HL-60 (cell line): ENCODE measurements around the gene SFI1.

ENCODE experiments used
- POLR2AphosphoS5 ChIP-seq: IDR thresholded peaks from 2 replicates; pipeline ENCODE4 v1.6.1; 2012; ENCODE audit warnings: low read depth
- TF ChIP-seq, protein P1 (sequence below): IDR thresholded peaks from one replicate; pipeline ENCODE4 v1.5.1; 2011; ENCODE audit warnings: low read length, control low read depth, inconsistent platforms; ENCODE audit not compliant: insufficient read depth
- TF ChIP-seq, protein P2 (sequence below): IDR thresholded peaks from 2 replicates; pipeline ENCODE4 v1.6.1; 2012; ENCODE audit warnings: low read depth; ENCODE audit not compliant: insufficient replicate concordance

DNA sequence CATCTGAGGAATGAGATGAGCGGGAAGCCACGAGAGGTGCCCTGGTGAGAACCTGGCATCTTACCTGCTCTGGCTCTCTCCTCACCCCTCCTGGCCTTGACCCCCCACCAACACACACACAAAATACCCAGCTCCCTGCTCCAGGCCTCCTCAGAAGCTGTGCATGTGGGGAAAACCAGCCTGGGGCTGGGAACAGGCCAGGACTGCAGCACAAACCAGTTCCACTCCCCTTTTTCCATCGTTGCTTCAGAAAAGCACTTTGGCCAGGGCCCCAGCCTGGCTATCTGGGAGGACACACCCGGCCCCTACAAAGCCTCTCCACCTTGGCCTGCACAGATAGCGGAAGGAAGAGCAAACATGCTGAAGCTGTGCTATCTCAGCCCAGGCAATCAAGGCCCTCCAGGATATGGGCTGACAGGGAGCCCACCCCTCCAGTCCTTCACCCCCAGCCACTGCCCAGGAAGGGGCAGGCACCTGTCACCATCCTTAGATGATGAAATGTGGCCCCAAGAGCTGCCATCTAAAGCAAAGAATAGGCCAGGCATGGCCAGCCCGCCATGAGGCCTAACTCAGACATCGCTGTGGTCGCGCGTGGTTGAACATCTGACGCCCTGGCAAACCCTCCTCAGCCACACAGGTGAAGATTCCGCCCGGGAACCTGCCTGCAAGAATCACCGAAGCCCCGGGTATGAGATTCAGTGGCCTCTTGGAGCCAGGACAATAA is 130.3 kb downstream of the SFI1 start:
- TF ChIP-seq, protein P1, sequence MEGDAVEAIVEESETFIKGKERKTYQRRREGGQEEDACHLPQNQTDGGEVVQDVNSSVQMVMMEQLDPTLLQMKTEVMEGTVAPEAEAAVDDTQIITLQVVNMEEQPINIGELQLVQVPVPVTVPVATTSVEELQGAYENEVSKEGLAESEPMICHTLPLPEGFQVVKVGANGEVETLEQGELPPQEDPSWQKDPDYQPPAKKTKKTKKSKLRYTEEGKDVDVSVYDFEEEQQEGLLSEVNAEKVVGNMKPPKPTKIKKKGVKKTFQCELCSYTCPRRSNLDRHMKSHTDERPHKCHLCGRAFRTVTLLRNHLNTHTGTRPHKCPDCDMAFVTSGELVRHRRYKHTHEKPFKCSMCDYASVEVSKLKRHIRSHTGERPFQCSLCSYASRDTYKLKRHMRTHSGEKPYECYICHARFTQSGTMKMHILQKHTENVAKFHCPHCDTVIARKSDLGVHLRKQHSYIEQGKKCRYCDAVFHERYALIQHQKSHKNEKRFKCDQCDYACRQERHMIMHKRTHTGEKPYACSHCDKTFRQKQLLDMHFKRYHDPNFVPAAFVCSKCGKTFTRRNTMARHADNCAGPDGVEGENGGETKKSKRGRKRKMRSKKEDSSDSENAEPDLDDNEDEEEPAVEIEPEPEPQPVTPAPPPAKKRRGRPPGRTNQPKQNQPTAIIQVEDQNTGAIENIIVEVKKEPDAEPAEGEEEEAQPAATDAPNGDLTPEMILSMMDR, result no peak
- TF ChIP-seq, protein P2, sequence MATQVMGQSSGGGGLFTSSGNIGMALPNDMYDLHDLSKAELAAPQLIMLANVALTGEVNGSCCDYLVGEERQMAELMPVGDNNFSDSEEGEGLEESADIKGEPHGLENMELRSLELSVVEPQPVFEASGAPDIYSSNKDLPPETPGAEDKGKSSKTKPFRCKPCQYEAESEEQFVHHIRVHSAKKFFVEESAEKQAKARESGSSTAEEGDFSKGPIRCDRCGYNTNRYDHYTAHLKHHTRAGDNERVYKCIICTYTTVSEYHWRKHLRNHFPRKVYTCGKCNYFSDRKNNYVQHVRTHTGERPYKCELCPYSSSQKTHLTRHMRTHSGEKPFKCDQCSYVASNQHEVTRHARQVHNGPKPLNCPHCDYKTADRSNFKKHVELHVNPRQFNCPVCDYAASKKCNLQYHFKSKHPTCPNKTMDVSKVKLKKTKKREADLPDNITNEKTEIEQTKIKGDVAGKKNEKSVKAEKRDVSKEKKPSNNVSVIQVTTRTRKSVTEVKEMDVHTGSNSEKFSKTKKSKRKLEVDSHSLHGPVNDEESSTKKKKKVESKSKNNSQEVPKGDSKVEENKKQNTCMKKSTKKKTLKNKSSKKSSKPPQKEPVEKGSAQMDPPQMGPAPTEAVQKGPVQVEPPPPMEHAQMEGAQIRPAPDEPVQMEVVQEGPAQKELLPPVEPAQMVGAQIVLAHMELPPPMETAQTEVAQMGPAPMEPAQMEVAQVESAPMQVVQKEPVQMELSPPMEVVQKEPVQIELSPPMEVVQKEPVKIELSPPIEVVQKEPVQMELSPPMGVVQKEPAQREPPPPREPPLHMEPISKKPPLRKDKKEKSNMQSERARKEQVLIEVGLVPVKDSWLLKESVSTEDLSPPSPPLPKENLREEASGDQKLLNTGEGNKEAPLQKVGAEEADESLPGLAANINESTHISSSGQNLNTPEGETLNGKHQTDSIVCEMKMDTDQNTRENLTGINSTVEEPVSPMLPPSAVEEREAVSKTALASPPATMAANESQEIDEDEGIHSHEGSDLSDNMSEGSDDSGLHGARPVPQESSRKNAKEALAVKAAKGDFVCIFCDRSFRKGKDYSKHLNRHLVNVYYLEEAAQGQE, result no peak
- TF ChIP-seq POLR2AphosphoS5, result no peak
